Stimulated activated CD4-positive, alpha-beta T cell treated with anti-CD3 and anti-CD28 coated beads, Interleukin-4, amount 100 ng/mL, for 48 hours (primary cell): ENCODE data around the gene PPL.

Source experiments
- DNase-seq, 2 donors: peaks; one replicate each; pipeline ENCODE4 v3.0.0-alpha.2; 2020; ENCODE audit warnings: low read depth in 2 of 2

Gene PPL

GRCh38 chr16:4888428-4889135, 48.4 kb downstream of the PPL start:
- no peak for DNase-seq

GRCh38 chr16:4886151-4886550, 50.8 kb downstream of the PPL start:
- DNase-seq, result no peak

DNA sequence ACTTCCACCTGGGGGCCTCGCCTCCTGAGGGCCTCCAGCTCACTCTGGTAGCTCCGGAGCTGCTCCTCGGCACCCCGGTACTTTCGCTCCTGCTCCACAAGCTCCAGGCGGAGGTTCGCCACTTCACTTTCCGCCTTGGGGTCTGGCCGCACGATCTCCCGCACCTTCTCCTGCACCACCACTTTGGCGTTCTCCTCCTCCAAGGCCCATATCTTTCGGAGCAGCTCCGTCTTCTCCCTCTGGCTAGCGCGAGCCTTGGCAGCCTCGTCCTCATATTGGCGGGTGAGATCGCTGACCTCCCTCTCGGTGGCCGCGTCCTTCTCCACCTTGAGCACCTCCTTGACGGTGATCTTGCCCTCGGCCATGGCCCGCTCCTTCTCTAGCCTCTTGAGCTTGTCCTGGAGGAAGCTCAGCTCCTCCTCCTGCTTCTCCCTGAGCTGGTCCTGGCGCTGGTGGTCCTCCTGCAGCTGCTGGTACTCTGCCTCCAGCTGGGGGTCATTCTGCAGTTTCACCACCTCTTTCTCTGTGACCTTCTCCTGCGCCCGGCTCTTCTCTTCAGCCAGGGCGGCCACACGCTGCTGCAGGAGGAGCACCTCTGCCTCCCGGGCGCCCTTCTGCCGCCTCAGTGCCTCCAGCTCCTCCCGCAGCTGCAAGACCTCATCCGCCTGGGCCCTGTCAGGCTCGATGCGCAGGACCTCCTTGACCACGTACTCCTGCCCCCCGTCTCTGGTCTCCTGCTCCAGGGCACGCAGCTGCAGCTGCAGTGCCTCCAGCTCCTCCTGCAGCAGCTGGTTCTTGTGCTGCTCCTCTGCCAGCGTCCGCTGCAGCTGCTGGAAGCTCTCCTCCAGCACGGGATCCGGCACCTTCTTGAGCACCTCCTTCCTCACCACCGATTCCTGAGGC, 51.7 kb downstream of the PPL start:
- no peak for DNase-seq

DNA sequence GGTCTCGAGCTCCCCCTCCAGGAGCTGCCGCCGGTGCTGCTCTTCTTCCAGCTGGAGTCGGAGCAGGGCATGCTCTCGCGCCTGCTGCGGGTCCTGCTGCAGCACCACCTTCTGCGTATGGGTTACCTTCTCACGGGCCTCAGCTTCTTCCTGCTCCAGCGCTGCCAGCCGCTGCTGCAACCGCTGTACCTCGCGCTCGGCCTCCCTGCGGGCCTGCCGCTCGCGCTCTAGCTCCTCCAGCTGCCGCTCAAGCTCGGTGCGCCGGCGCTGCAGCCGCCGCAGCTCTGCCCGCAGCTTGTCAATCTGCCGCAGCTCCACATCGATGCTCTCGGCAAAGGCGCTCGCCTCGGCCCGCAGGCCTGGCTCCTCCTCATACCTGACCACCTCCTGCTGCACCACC, 52.7 kb downstream of the PPL start:
- DNase-seq, result no peak

GRCh38 chr16:4883501-4883900, 53.4 kb downstream of the PPL start:
- DNase-seq, result no peak

- no peak for DNase-seq
Measured at GRCh38 chr16:4882633-4883285, 54.2 kb downstream of the PPL start.

DNA sequence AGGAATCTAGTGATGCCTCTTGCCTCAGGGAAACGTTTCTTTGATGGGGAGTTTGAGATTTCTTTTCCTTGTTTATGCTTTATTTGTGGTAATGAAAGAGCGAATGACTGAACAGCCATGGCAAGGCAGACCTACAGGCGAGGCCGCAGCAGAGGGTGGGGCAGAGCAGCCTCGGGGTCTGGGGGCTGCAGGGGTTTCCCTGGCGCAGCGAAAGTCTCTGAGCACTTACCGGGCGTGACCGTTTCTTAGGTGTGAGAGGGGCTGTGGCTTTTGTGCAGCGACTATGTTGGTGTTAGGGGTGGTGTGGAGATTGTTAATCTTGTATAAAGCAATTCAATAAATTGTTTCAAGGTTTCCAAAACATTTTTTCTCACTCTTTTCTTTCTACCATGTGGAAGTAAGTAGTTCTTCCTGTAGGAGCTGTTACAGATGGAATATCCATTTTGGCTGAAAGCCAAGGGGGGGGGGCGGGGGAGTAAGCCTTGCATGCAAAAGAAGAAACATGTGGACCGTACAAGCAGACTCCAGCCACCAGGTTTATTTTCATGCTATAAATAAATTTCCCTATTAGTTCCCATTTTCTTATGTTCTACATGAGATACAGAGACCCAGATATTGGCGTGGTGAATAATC, 54.8 kb downstream of the PPL start:
- DNase-seq, result no peak

DNA sequence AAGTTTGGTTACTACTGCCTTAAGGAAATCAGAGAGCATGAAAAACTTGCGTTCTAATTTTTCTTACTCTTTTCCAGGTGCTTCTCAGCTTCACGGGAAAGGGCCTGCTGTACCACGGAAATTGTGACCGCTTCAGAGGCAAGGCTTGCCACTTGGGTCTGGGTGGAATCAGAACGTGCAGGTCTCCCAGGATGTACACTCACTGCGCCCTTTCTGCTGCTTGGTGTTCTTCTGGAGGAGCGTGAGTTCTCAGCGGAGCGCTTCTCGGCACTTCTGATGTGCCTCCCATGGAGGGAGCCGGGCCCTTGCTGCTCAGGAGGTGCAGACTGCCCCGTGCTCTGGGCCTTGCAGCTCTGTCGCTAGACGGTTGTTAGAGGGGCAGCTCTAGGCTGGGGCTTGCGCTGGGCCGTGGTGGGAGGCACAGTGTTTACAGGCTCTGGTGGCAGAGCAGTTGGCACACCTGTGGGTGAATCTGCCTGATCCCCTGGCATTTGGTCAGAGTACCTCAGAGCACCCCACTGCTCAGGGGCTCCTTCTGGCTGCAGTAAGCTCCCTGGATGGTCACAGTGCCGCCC, 56.9 kb downstream of the PPL start:
- no peak for DNase-seq

- DNase-seq, result no peak
Measured at GRCh38 chr16:4879049-4879448, 57.9 kb downstream of the PPL start.

DNA sequence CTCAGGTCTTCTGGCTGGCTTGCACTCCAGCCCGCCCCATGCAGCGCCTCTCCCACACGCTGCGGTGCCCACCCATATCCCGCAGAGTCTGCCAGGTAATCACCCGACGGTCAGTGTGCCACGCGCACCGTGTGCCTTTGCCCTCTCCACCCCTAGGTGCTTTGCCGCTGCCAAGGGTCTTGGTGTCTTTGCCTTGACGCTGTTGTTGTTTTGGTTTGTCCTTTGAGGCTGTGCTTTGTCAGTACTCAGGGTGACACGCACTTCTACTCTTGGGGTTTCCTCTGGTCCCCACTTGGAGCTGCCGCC, 59.6 kb downstream of the PPL start:
- DNase-seq, result no peak

DNA sequence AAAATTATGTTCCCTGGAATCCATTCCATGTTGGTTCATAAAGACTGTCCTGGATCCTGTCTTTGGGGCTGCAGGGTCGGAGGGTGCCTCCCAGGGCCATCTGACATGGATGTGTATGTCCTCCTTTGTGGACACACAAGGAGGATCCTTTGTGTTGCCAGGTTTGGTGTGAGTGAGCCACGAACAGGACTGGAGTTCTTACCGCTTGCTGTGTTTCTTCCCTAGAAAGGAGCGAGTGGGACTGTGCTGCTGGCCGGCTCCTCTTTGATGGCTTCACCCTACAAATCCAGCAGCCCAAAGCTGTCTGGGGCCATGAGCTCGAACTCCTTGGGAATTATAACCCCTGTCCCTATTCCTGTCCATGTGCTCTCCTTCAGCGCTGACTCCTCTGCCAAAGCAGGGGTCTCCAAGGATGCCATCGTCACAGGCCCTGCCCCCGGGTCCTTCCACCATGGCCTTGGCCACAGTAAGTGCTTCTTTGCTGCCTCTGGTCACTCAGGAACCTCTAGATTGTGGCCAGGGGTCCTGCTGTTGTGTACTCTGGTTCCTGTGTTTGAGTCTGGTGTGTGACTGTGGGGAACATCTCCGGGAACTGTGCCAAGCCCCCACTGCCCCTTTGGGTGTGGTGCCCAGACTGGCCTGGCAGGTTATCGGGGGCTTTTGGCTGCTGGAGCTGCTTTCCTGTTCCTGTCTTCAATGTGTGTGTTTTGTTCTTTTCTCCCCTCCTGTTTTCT, 60.1 kb downstream of the PPL start:
- DNase-seq, result no peak

DNA sequence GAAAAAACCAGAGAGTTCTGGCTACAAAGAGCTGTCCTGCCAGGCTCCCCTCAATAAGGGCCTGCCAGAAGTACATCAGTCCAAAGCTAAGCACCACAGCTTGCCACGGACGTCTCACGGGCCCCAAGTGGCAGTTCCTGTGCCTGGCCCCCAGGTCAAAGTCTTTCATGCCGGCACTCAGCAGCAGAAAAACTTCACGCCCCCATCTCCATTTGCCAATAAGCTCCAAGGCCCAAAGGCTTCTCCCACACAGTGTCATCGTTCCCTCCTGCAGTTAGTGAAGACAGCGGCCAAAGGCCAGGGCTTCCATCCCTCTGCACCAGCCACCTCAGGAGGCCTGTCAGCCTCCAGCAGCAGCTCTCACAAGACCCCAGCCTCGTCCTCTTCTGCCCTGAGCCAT, 62.3 kb downstream of the PPL start:
- DNase-seq, result no peak

GRCh38 chr16:4873091-4873490, 63.9 kb downstream of the PPL start:
- no peak for DNase-seq

GRCh38 chr16:4871071-4871470, 65.9 kb downstream of the PPL start:
- DNase-seq, result no peak

GRCh38 chr16:4870138-4870671, 66.7 kb downstream of the PPL start:
- no peak for DNase-seq

DNA sequence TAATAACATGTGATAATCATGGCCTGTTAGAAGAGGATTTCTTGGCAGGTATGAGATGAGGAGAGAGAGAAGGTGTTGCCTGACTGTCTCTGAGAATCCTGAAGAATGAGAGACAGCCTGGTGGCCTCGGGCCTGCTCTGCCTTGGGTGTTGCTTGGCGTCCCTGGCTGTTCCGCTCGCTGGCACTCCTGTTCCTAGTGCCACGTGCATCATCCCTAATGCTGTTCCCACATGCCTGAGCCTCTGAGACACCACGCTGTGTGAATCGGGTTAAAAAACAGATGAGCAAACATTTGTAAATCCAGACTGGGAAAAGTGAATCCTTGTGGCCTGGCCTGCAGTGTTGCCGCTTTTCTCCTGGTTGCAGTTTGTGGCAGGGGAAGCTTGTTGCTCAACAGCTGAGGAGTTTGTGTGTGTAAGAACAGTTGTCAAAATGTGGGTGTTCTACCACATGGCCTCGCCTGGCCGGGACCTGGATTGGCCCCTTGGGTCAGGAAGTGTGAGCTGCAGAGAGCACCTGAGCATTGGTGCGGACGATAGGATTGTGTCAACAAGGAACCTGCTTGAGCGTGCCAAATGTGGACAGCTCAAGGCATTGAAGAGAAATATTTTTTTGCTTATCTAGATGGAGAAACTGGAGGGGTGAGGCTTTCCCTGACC, 67.7 kb downstream of the PPL start:
- no peak for DNase-seq

DNA sequence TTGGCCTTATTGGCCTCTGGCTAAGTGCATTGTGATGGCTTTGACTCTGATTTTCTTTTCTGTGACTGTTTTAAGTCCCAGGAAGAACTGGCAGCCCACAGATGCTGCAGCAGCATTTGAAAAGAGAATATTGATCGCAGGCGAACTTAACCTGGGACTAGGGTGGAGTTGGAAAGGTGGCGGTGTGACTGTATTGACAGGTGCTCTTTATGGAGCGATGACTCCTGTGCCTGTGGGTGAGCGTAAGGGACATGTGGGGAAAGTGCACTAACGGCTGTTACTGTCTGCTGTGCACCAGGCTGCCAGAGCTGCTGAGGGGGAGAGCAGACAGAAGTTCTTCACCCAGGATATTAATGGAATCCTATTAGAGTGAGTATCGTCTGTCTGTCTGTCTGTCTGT, 68.4 kb downstream of the PPL start:
- no peak for DNase-seq

- no peak for DNase-seq
Measured at GRCh38 chr16:4868026-4868425, 68.9 kb downstream of the PPL start.

DNA sequence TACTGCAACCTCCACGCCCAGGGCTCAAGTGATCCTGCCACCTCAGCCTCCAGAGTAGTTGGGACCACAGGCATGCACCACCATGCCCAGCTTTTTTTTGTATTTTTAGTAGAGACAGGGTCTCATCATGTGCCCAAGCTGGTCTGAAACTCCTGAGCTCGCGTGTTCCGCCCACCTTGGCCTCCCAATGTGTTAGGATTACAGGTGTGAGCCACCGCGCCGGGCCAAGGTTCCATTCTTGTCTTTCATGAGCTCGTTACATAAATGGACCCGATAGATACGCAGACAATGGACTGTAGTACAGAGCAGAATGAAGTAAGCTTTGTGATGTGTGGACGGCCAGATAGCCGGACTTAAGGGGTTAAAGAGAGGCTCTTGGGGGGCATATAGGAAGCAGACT, 70.4 kb downstream of the PPL start:
- no peak for DNase-seq

- DNase-seq, result no peak
Measured at GRCh38 chr16:4865231-4865860, 71.6 kb downstream of the PPL start.
